Vagina (tissue), 2 donors: ENCODE results near the gene ZNF512. TPM values are rescaled to one million over a fixed set of nuclear protein-coding genes. Genes with fewer than 3 reads are reported as not detected.

Source experiments
- DNase-seq, 2 donors: peaks; one replicate each; pipeline ENCODE4 v3.0.0-alpha.2; 2017; ENCODE audit errors: extremely low spot score in 2 of 2
- H3K27ac ChIP-seq: fragments of 200-600 bp; sonication (generic); one replicate; pipeline ENCODE4 v1.5.1; 2019
- H3K27me3 ChIP-seq: fragments of 200-600 bp; sonication (generic); one replicate; pipeline ENCODE4 v1.5.1; 2019
- H3K36me3 ChIP-seq, 2 donors: fragments of 200-600 bp; sonication (generic); one replicate each; pipeline ENCODE4 v1.5.1; 2017 to 2019
- H3K4me1 ChIP-seq: fragments of 200-600 bp; sonication (generic); one replicate; pipeline ENCODE4 v1.5.1; 2019
- H3K4me3 ChIP-seq, 2 donors: fragments of 200-600 bp; sonication (generic); 1 replicate in 1 of 2; 2 replicates in 1 of 2; pipeline ENCODE4 v1.5.1; 2016 to 2019
- H3K9me3 ChIP-seq: fragments of 200-600 bp; sonication (generic); one replicate; pipeline ENCODE4 v1.5.1; 2019
- CTCF ChIP-seq, 3 experiments: fragments of 450-650 bp in 2 of 3; fragments of 200-600 bp in 1 of 3; sonication (generic) in 1 of 3; IDR thresholded peaks; one replicate each; pipeline ENCODE4 v1.5.1; 2017 to 2019; ENCODE audit warnings: antibody characterized with exemption in 3 of 3, mild to moderate bottlenecking in 2 of 3, moderate library complexity in 2 of 3
- POLR2A ChIP-seq, 2 donors: fragments of 450-650 bp; IDR thresholded peaks; one replicate each; pipeline ENCODE4 v1.6.1; 2017; ENCODE audit warnings: antibody characterized with exemption in 2 of 2, mild to moderate bottlenecking in 2 of 2, moderate library complexity in 2 of 2
- POLR2AphosphoS5 ChIP-seq, 2 donors: sonication (generic); formaldehyde crosslinking; IDR thresholded peaks; one replicate each; pipeline ENCODE4 v1.9.0; 2017; ENCODE audit warnings: antibody characterized with exemption in 2 of 2, mild to moderate bottlenecking in 2 of 2, low read depth in 1 of 2; ENCODE audit not compliant: insufficient read depth in 1 of 2
- intact Hi-C: fragments of 100-400 bp; cut with DNase I; formaldehyde crosslinking; loops from one replicate; pipeline ENCODE4 v1.15.1; 2023
- small RNA-seq: library from RNA; depleted of rRNA; stranded (forward); fragments of <200 nt; gene quantifications from one replicate; pipeline ENCODE3, GENCODE V24; 2016
- total RNA-seq: library from RNA; depleted of rRNA; stranded (reverse); fragments of >200 nt; gene quantifications from one replicate; pipeline ENCODE4 v1.2.3, GENCODE V29; 2016

Gene ZNF512
- total RNA-seq, 1 donor from 2014 or later, result 35.4 TPM

- H3K36me3 ChIP-seq, result peaks cover 0 to 36% of the 10 kb centered on the region in 2 donors
- TF ChIP-seq POLR2A (IDR thresholded peaks at IDR 0.05) (no peak), CTCF (IDR thresholded peaks at IDR 0.05) (no peak), POLR2AphosphoS5 (IDR thresholded peaks at IDR 0.05; ENCODE audit: insufficient read depth in 1 of 2, low read depth in 1 of 2) (no peak)
- H3K4me1 ChIP-seq, result peaks cover 27% of the 10 kb centered on the region
- no peak for DNase-seq
- no peak overlapping the region for H3K4me3 ChIP-seq
- intact Hi-C loops, result no loop called here
- H3K27me3 ChIP-seq, result no peaks in the 10 kb centered on the region
- no peak overlapping the region for H3K27ac ChIP-seq
- no peaks in the 10 kb centered on the region for H3K9me3 ChIP-seq
Measured at GRCh38 chr2:27667446-27667845, 84.6 kb downstream of the ZNF512 start.

- no peak for DNase-seq
- Histone ChIP-seq H3K36me3 (peaks cover 0 to 65% of the 10 kb centered on the region in 2 donors), H3K27ac (no peak overlapping the region), H3K9me3 (no peaks in the 10 kb centered on the region), H3K27me3 (no peaks in the 10 kb centered on the region), H3K4me3 (no peak overlapping the region), H3K4me1 (no peaks in the 10 kb centered on the region)
- intact Hi-C loops, result no loop called here
- TF ChIP-seq POLR2AphosphoS5 (IDR thresholded peaks at IDR 0.05; ENCODE audit: insufficient read depth in 1 of 2, low read depth in 1 of 2) (no peak), CTCF (IDR thresholded peaks at IDR 0.05) (no peak), POLR2A (IDR thresholded peaks at IDR 0.05) (no peak)
Measured at GRCh38 chr2:27671235-27671634, 88.4 kb downstream of the ZNF512 start.

Small RNAs within 50 kb of the gene (small RNA-seq; reads per million reads assigned to genes)
- gene RF00340, result not detected

Other genes starting within 250 kb of the ZNF512 start
- 67.5 TPM for gene GTF3C2, start 226.3 kb upstream of the ZNF512 start, total RNA-seq
- 37.1 TPM for gene EIF2B4, start 212.7 kb upstream of the ZNF512 start, total RNA-seq
- 99.2 TPM for gene SNX17, start 212.4 kb upstream of the ZNF512 start, total RNA-seq
- gene ZNF513, start 202.3 kb upstream of the ZNF512 start, total RNA-seq, result 17.4 TPM
- gene PPM1G, start 173.5 kb upstream of the ZNF512 start, total RNA-seq, result 45.4 TPM
- gene NRBP1, start 154.4 kb upstream of the ZNF512 start, total RNA-seq, result 62.6 TPM
- 3.9 TPM for gene KRTCAP3, start 140.7 kb upstream of the ZNF512 start, total RNA-seq
- 30.7 TPM for gene IFT172, start 93.3 kb upstream of the ZNF512 start, total RNA-seq
- gene FNDC4, start 87.8 kb upstream of the ZNF512 start, total RNA-seq, result 18.2 TPM
- gene GCKR, start 86.2 kb upstream of the ZNF512 start, total RNA-seq, result 0.98 TPM
- 2.5 TPM for gene CCDC121, start 46.0 kb downstream of the ZNF512 start, total RNA-seq
- gene GPN1, start 46.0 kb downstream of the ZNF512 start, total RNA-seq, result 30.0 TPM
- 26.5 TPM for gene SUPT7L, start 80.6 kb downstream of the ZNF512 start, total RNA-seq
- 21.9 TPM for gene SLC4A1AP, start 80.8 kb downstream of the ZNF512 start, total RNA-seq
- gene MRPL33, start 188.7 kb downstream of the ZNF512 start, total RNA-seq, result 87.7 TPM